GM21786 (cell line): ENCODE results near the gene GNB1.
"Not testable (repeated sequence)": the region's sequence is repeated elsewhere in the genome, so short reads cannot be mapped to it uniquely, and the experiment has no call there.

Experiments used
- ATAC-seq: cut with Tn5 transposase; IDR thresholded peaks from one replicate; pipeline ENCODE4 v1.9.1; 2021; ENCODE audit not compliant: unreplicated experiment

The GNB1 gene

GRCh38 chr1:1861761-1862310 is 29.1 kb downstream of the GNB1 start:
- not testable (repeated sequence) for ATAC-seq

GRCh38 chr1:1861339-1861730 is 29.6 kb downstream of the GNB1 start:
- ATAC-seq, result no peak

- ATAC-seq, result not testable (repeated sequence)
Observed at GRCh38 chr1:1859970-1860697, 30.8 kb downstream of the GNB1 start.

GRCh38 chr1:1858382-1859086 is 32.4 kb downstream of the GNB1 start:
- ATAC-seq, result no peak

GRCh38 chr1:1857096-1857703 is 33.7 kb downstream of the GNB1 start:
- ATAC-seq, result no peak

GRCh38 chr1:1856161-1856560 is 34.7 kb downstream of the GNB1 start:
- not testable (repeated sequence) for ATAC-seq

- no peak for ATAC-seq
Observed at GRCh38 chr1:1853593-1854257, 37.2 kb downstream of the GNB1 start.

- ATAC-seq, result no peak
Observed at GRCh38 chr1:1852619-1853414, 38.1 kb downstream of the GNB1 start.

GRCh38 chr1:1847890-1848289 is 43.0 kb downstream of the GNB1 start:
- peak; percentile 62 for ATAC-seq

- no peak for ATAC-seq
Observed at GRCh38 chr1:1847061-1847850, 43.6 kb downstream of the GNB1 start.

- ATAC-seq, result no peak
Observed at GRCh38 chr1:1846386-1846918, 44.4 kb downstream of the GNB1 start.

GRCh38 chr1:1842360-1843146 is 48.3 kb downstream of the GNB1 start:
- ATAC-seq, result no peak

GRCh38 chr1:1841575-1841995 is 49.3 kb downstream of the GNB1 start:
- no peak for ATAC-seq

- no peak for ATAC-seq
Observed at GRCh38 chr1:1839311-1839965, 51.4 kb downstream of the GNB1 start.

- ATAC-seq, result no peak
Observed at GRCh38 chr1:1836119-1836518, 54.8 kb downstream of the GNB1 start.

- no peak for ATAC-seq
Observed at GRCh38 chr1:1835546-1835945, 55.3 kb downstream of the GNB1 start.

GRCh38 chr1:1833916-1834325 is 57.0 kb downstream of the GNB1 start:
- peak; percentile 76 for ATAC-seq

- no peak for ATAC-seq
Observed at GRCh38 chr1:1833456-1833855, 57.4 kb downstream of the GNB1 start.
